B cell (primary cell): ENCODE measurements around the gene ETFA.

Experiments used
- CTCF ChIP-seq: fragments of 200-600 bp; IDR thresholded peaks from one replicate; pipeline ENCODE4 v1.8.0; 2022; ENCODE audit warnings: antibody characterized with exemption, mild to moderate bottlenecking
- EZH2 ChIP-seq: IDR thresholded peaks from 2 replicates; pipeline ENCODE4 v1.6.1; 2012; ENCODE audit warnings: borderline replicate concordance, low read depth, mild to moderate bottlenecking, moderate library complexity, low read length; ENCODE audit not compliant: insufficient read depth, poor library complexity, severe bottlenecking

GRCh38 chr15:76173317-76173834 lies 137.9 kb downstream of the ETFA start:
- TF ChIP-seq CTCF (no peak), EZH2 (no peak)
